H1 (cell line): ENCODE data around the gene CMPK2. TPM values are rescaled to one million over a fixed set of nuclear protein-coding genes. Genes with fewer than 3 reads are reported as not detected.

ENCODE experiments used
- CTCF ChIA-PET: fragments of 300-600 bp; sonication (Branson Sonifier 250); formaldehyde crosslinking; loops from one replicate; lab custom pipeline; 2021; ENCODE audit not compliant: partially characterized antibody; lab: Charles Lee
- POLR2A ChIA-PET: fragments of 300-600 bp; sonication (Branson Sonifier 250); formaldehyde crosslinking; loops from one replicate; lab custom pipeline; 2021; ENCODE audit warnings: inconsistent platforms; ENCODE audit not compliant: partially characterized antibody; lab: Charles Lee
- DNase-seq, 2 experiments: peaks; one replicate each; pipeline versions ENCODE4 v3.0.0 to v3.0.0-alpha.2; 2010 to 2022; ENCODE audit warnings: low spot score in 2 of 2, low read depth in 1 of 2, mixed read lengths in 1 of 2
- FAIRE-seq: peaks from 2 replicates; lab custom pipeline; 2011; peaks lifted over from hg19 to GRCh38; lab: Jason Lieb, UNC
- H2AFZ ChIP-seq: 2 replicates; pipeline ENCODE4 v1.8.1; 2012; ENCODE audit warnings: low read length, inconsistent platforms
- H2AK5ac ChIP-seq: 2 replicates; pipeline ENCODE4 v1.6.1; 2013; ENCODE audit warnings: low read depth, low read length
- H2BK120ac ChIP-seq: replicated peaks from 2 replicates; pipeline ENCODE3; 2013; ENCODE audit warnings: low read depth, low read length, inconsistent platforms
- H2BK12ac ChIP-seq: 2 replicates; pipeline ENCODE4 v1.6.1; 2013; ENCODE audit warnings: low read depth, low read length
- H2BK15ac ChIP-seq: 2 replicates; pipeline ENCODE4 v1.6.1; 2013; ENCODE audit warnings: low read length
- H2BK20ac ChIP-seq: 2 replicates; pipeline ENCODE4 v1.6.1; 2013; ENCODE audit warnings: low read length
- H2BK5ac ChIP-seq: 2 replicates; pipeline ENCODE4 v1.6.1; 2013; ENCODE audit warnings: low read depth, low read length
- H3K14ac ChIP-seq: 2 replicates; pipeline ENCODE4 v1.6.1; 2013; ENCODE audit warnings: inconsistent platforms; ENCODE audit not compliant: insufficient read length
- H3K18ac ChIP-seq: 2 replicates; pipeline ENCODE4 v1.6.1; 2013; ENCODE audit warnings: low read length; ENCODE audit errors: extremely low read depth
- H3K23ac ChIP-seq: 2 replicates; pipeline ENCODE4 v1.6.1; 2013; ENCODE audit warnings: inconsistent platforms; ENCODE audit not compliant: insufficient read length
- H3K23me2 ChIP-seq: 2 replicates; pipeline ENCODE4 v1.6.1; 2013; ENCODE audit warnings: low read depth, low read length
- H3K27ac ChIP-seq: 2 replicates; pipeline ENCODE4 v1.6.1; 2011; ENCODE audit warnings: low read depth, low read length, inconsistent platforms
- H3K27me3 ChIP-seq, 4 experiments: replicated peaks in 1 of 4; 1 replicate in 1 of 4; 2 replicates in 3 of 4; pipeline versions ENCODE4 v1.6.1 to v1.8.1; 2011 to 2013; ENCODE audit warnings: low read length in 3 of 4, mild to moderate bottlenecking in 3 of 4, inconsistent platforms in 2 of 4, mixed read lengths in 2 of 4, moderate library complexity in 1 of 4; ENCODE audit not compliant: control insufficient read depth in 3 of 4, insufficient read depth in 3 of 4; ENCODE audit errors: extremely low read depth in 1 of 4
- H3K36me3 ChIP-seq, 4 experiments: 2 replicates each; pipeline versions ENCODE4 v1.6.1 to v1.8.1; 2011 to 2013; ENCODE audit warnings: mild to moderate bottlenecking in 4 of 4, low read length in 3 of 4, moderate library complexity in 2 of 4, control low read depth in 1 of 4, inconsistent platforms in 1 of 4; ENCODE audit not compliant: insufficient read depth in 4 of 4, control insufficient read depth in 2 of 4
- H3K4ac ChIP-seq: replicated peaks from 2 replicates; pipeline ENCODE3; 2013; ENCODE audit warnings: low read length, low read depth, mixed read lengths, inconsistent platforms; ENCODE audit not compliant: insufficient read length
- H3K4me1 ChIP-seq, 4 experiments: replicated peaks in 1 of 4; 1 replicate in 1 of 4; 2 replicates in 3 of 4; pipeline versions ENCODE4 v1.6.1 to v1.8.1; 2011 to 2013; ENCODE audit warnings: low read length in 3 of 4, inconsistent platforms in 2 of 4, mixed read lengths in 1 of 4; ENCODE audit not compliant: insufficient read depth in 4 of 4, control insufficient read depth in 3 of 4
- H3K4me2 ChIP-seq, 2 experiments: 2 replicates each; pipeline versions ENCODE4 v1.6.1 to v1.8.1; 2011 to 2013; ENCODE audit warnings: low read depth in 2 of 2, low read length in 2 of 2, control low read depth in 1 of 2, inconsistent platforms in 1 of 2, mild to moderate bottlenecking in 1 of 2; ENCODE audit not compliant: insufficient read depth in 1 of 2
- H3K4me3 ChIP-seq, 4 experiments: fragments of 200-600, 300-600 bp in 1 of 4; sonication (generic), shearing (Covaris generic), sonication (Bioruptor Twin) in 1 of 4; 2 replicates each; pipeline versions ENCODE4 v1.5.1 to v1.8.1; 2011 to 2016; ENCODE audit warnings: low read length in 4 of 4, low read depth in 3 of 4, control low read depth in 2 of 4, inconsistent platforms in 2 of 4, mild to moderate bottlenecking in 2 of 4, mixed read lengths in 1 of 4, moderate library complexity in 1 of 4; ENCODE audit not compliant: insufficient read depth in 2 of 4; ENCODE audit errors: extremely low read depth in 1 of 4
- H3K56ac ChIP-seq: replicated peaks from 2 replicates; pipeline ENCODE3; 2013; ENCODE audit warnings: low read depth, mild to moderate bottlenecking, mixed read lengths, low read length, inconsistent platforms; ENCODE audit not compliant: insufficient read length
- H3K79me1 ChIP-seq: 2 replicates; pipeline ENCODE4 v1.6.1; 2013; ENCODE audit warnings: low read depth, low read length, control low read depth
- H3K79me2 ChIP-seq, 2 experiments: 2 replicates each; pipeline versions ENCODE4 v1.6.1 to v1.8.1; 2012 to 2013; ENCODE audit warnings: low read length in 2 of 2, mild to moderate bottlenecking in 2 of 2, inconsistent platforms in 1 of 2; ENCODE audit not compliant: insufficient read depth in 2 of 2, control insufficient read depth in 1 of 2
- H3K9ac ChIP-seq, 4 experiments: replicated peaks in 1 of 4; 1 replicate in 1 of 4; 2 replicates in 3 of 4; pipeline versions ENCODE4 v1.6.1 to v1.8.1; 2011 to 2013; ENCODE audit warnings: low read depth in 3 of 4, low read length in 3 of 4, control low read depth in 2 of 4, mild to moderate bottlenecking in 2 of 4, moderate library complexity in 2 of 4, inconsistent platforms in 1 of 4; ENCODE audit errors: extremely low read depth in 1 of 4
- H3K9me3 ChIP-seq, 2 experiments: 2 replicates each; pipeline versions ENCODE4 v1.6.1 to v1.8.1; 2012 to 2013; ENCODE audit warnings: mild to moderate bottlenecking in 2 of 2, moderate library complexity in 2 of 2, control low read depth in 1 of 2, inconsistent platforms in 1 of 2, low read depth in 1 of 2, low read length in 1 of 2, mixed read lengths in 1 of 2; ENCODE audit not compliant: insufficient read depth in 2 of 2
- H4K20me1 ChIP-seq, 2 experiments: replicated peaks in 1 of 2; 2 replicates each; pipeline versions ENCODE3 to v1.8.1; 2011 to 2013; ENCODE audit warnings: inconsistent platforms in 2 of 2, low read length in 2 of 2, mild to moderate bottlenecking in 1 of 2; ENCODE audit not compliant: insufficient read depth in 2 of 2, control insufficient read depth in 1 of 2
- H4K5ac ChIP-seq: 2 replicates; pipeline ENCODE4 v1.6.1; 2013; ENCODE audit warnings: low read length, low read depth, mixed read lengths, inconsistent platforms; ENCODE audit not compliant: insufficient read length
- H4K8ac ChIP-seq: 2 replicates; pipeline ENCODE4 v1.8.0; 2013; ENCODE audit warnings: mild to moderate bottlenecking, moderate library complexity, low read length, inconsistent platforms; ENCODE audit not compliant: insufficient read depth; ENCODE audit errors: extremely low read depth
- H4K91ac ChIP-seq: replicated peaks from 2 replicates; pipeline ENCODE3; 2013; ENCODE audit warnings: low read length, mixed read lengths, inconsistent platforms; ENCODE audit not compliant: insufficient read length
- ASH2L ChIP-seq: fragments of 200-600, 300-600 bp; sonication (generic); IDR thresholded peaks from one replicate; pipeline ENCODE4 v1.7.1; 2017; ENCODE audit warnings: low read length
- ATF2 ChIP-seq: IDR thresholded peaks from 2 replicates; pipeline ENCODE4 v1.6.1; 2012; ENCODE audit warnings: low read length, inconsistent platforms
- BACH1 ChIP-seq: IDR thresholded peaks from 2 replicates; pipeline ENCODE4 v1.6.1; 2012; ENCODE audit warnings: low read length, improper control_type of control experiment
- CBX5 ChIP-seq: fragments of 300-800, 300-1000 bp; sonication (generic); IDR thresholded peaks from 2 replicates; pipeline ENCODE4 v1.7.1; 2016; ENCODE audit warnings: antibody characterized with exemption, low read length, low read depth
- CHD2 ChIP-seq: IDR thresholded peaks from 2 replicates; pipeline ENCODE4 v1.6.1; 2012; ENCODE audit warnings: low read length, improper control_type of control experiment
- FOSL1 ChIP-seq: IDR thresholded peaks from 2 replicates; pipeline ENCODE4 v1.6.1; 2011; ENCODE audit warnings: mild to moderate bottlenecking, low read depth, low read length, moderate library complexity; ENCODE audit not compliant: insufficient read depth
- KDM4A ChIP-seq: IDR thresholded peaks from one replicate; pipeline ENCODE4 v1.7.1; 2012; ENCODE audit warnings: low read depth, mild to moderate bottlenecking, moderate library complexity, low read length, inconsistent platforms; ENCODE audit not compliant: severe bottlenecking
- NRF1 ChIP-seq: IDR thresholded peaks from 2 replicates; pipeline ENCODE4 v1.6.1; 2011; ENCODE audit warnings: mild to moderate bottlenecking, low read depth, low read length, improper control_type of control experiment
- POLR2A ChIP-seq, 2 experiments: IDR thresholded peaks; 1 replicate in 1 of 2; 2 replicates in 1 of 2; pipeline ENCODE4 v1.6.1; 2011; ENCODE audit warnings: low read depth in 2 of 2, low read length in 2 of 2, mild to moderate bottlenecking in 2 of 2; ENCODE audit errors: control extremely low read depth in 1 of 2
- RFX5 ChIP-seq: IDR thresholded peaks from 2 replicates; pipeline ENCODE4 v1.6.1; 2011; ENCODE audit warnings: low read depth, low read length, improper control_type of control experiment, borderline replicate concordance
- SP1 ChIP-seq: IDR thresholded peaks from 2 replicates; pipeline ENCODE4 v1.6.1; 2011; ENCODE audit warnings: low read depth, low read length
- SUZ12 ChIP-seq: fragments of 200-600 bp; sonication (generic); IDR thresholded peaks from 2 replicates; pipeline ENCODE4 v1.6.1; 2012; ENCODE audit warnings: mild to moderate bottlenecking, inconsistent platforms, low read length, moderate library complexity, mixed read lengths
- TAF7 ChIP-seq: optimal IDR thresholded peaks from 2 replicates; pipeline ENCODE3; 2011; ENCODE audit warnings: low read depth, mild to moderate bottlenecking, inconsistent platforms, low read length, moderate library complexity, borderline replicate concordance
- WGBS, 2 experiments: shearing (Covaris generic) in 1 of 2; methylation state at CpG; one replicate each; pipeline versions ENCODE4 v1.1.6 to v1.1.7; 2013 to 2015; ENCODE audit warnings: low lambda C conversion rate in 2 of 2, mixed read lengths in 2 of 2, inconsistent platforms in 1 of 2, low coverage in 1 of 2, missing lambda C conversion rate in 1 of 2; ENCODE audit not compliant: insufficient replicate concordance in 2 of 2, insufficient coverage in 1 of 2, insufficient read length in 1 of 2; ENCODE audit errors: extremely low coverage in 1 of 2, missing lambda C conversion rate in 1 of 2; 5-methylcytosine and 5-hydroxymethylcytosine counted together
- polyA plus RNA-seq, 7 experiments: library from polyadenylated mRNA; depleted of rRNA in 3 of 7; stranded (reverse) in 5 of 7; unstranded in 2 of 7; fragments of >200 nt in 5 of 7; fragments of 200-250 nt in 2 of 7; gene quantifications; 1 replicate in 5 of 7; 2 replicates in 1 of 7; 4 replicates in 1 of 7; pipeline versions ENCODE4 v1.2.1 to v1.2.3, GENCODE V29; 2011 to 2013; ENCODE audit warnings: missing spikeins in 2 of 7, mixed read lengths in 2 of 7
- total RNA-seq: library from RNA; stranded (reverse); fragmentation: NEBNext Ultra II Directional; extraction: Animal tissue kit (Norgen Biotek cat#: 25700); gene quantifications from 2 replicates; pipeline ENCODE4 v1.2.1, GENCODE V29; 2021

Gene CMPK2
- total and polyA plus RNA-seq, 2 of the 8 experiments (the other 6 are each of a cell fraction or from before 2014, with no cell fraction given), result 0.28 to 0.53 TPM

- no peak overlapping the region for H3K56ac ChIP-seq
- H4K91ac ChIP-seq, result no peak overlapping the region
- H3K23ac ChIP-seq, result no peak overlapping the region
- H3K36me3 ChIP-seq, result no peaks in the 10 kb centered on the region
- no peak overlapping the region for H4K5ac ChIP-seq
- WGBS, 2 experiments, result 92% methylated on average over 3 of the region's 3 CpGs; no CpG with 5 or more reads in 1 of the 2 experiments
- H3K27me3 ChIP-seq, result no peaks in the 10 kb centered on the region
- H3K23me2 ChIP-seq, result no peaks in the 10 kb centered on the region
- H4K20me1 ChIP-seq, result no peaks in the 10 kb centered on the region
- no peak overlapping the region for H2BK20ac ChIP-seq
- H3K79me1 ChIP-seq, result no peaks in the 10 kb centered on the region
- H3K4me1 ChIP-seq, result no peaks in the 10 kb centered on the region; a peak in 1 of 7 replicates
- no peak overlapping the region for H3K4me2 ChIP-seq
- H3K4me3 ChIP-seq, result no peak overlapping the region
- FAIRE-seq (no peak), DNase-seq (no peak)
- CTCF ChIA-PET, result interaction anchor here (1.1 to 2.7 kb wide), 3 partner anchors 11 to 17 kb away, joined by 3 to 17 read pairs (median 5); no protein-coding TSS in a partner anchor
- H2BK15ac ChIP-seq, result no peak overlapping the region
- no peak overlapping the region for H2BK5ac ChIP-seq
- no peak overlapping the region for H2BK12ac ChIP-seq
- no peak overlapping the region for H2AFZ ChIP-seq
- H3K79me2 ChIP-seq, result no peaks in the 10 kb centered on the region
- H3K14ac ChIP-seq, result no peak overlapping the region
- H3K27ac ChIP-seq, result no peak overlapping the region
- H3K18ac ChIP-seq, result no peak overlapping the region
- H4K8ac ChIP-seq, result no peak overlapping the region
- no peak overlapping the region for H3K9ac ChIP-seq
- no peak overlapping the region for H2BK120ac ChIP-seq
- H3K4ac ChIP-seq, result no peak overlapping the region
- no peak overlapping the region for H2AK5ac ChIP-seq
- H3K9me3 ChIP-seq, result no peaks in the 10 kb centered on the region
- POLR2A ChIA-PET, result no interaction called here
- TF ChIP-seq SUZ12 (no peak), POLR2A (IDR thresholded peaks at IDR 0.05; ENCODE audit: control extremely low read depth in 1 of 2, low read depth in 2 of 2, low read length in 2 of 2) (no peak), KDM4A (no peak), RFX5 (no peak), CHD2 (no peak), SP1 (no peak), TAF7 (no peak), BACH1 (no peak), NRF1 (no peak), ASH2L (no peak), CBX5 (no peak), FOSL1 (no peak), ATF2 (no peak)
Observed at GRCh38 chr2:6885968-6886367, 20.3 kb upstream of the CMPK2 start.
